HepG2 (cell line): Measurements from ENCODE around the gene RUVBL2. TPM values are rescaled to one million over a fixed set of nuclear protein-coding genes. Genes with fewer than 3 reads are reported as not detected.
A peak's percentile ranks its signal among the peaks of the same experiment; 100 is the strongest.

Source experiments
- BCL6 ChIP-seq: IDR thresholded peaks from 2 replicates; pipeline ENCODE4 v1.6.1; 2016; ENCODE audit warnings: missing genetic modification reagents, missing compliant biosample characterization
- ELF4 ChIP-seq: sonication (generic); formaldehyde crosslinking; IDR thresholded peaks from 2 replicates; pipeline ENCODE4 v1.5.0; 2020; ENCODE audit warnings: missing genetic modification reagents, mild to moderate bottlenecking, moderate library complexity, borderline replicate concordance
- EP300 ChIP-seq, 3 experiments: sonication (generic) in 1 of 3; formaldehyde crosslinking in 1 of 3; IDR thresholded peaks; 2 replicates each; pipeline versions ENCODE4 v1.5.1 to v1.6.1; 2011 to 2020; ENCODE audit warnings: low read depth in 2 of 3, low read length in 2 of 3, borderline replicate concordance in 1 of 3, improper control_type of control experiment in 1 of 3, mild to moderate bottlenecking in 1 of 3, missing genetic modification reagents in 1 of 3, moderate library complexity in 1 of 3
- HOXA5 ChIP-seq: sonication (generic); formaldehyde crosslinking; IDR thresholded peaks from 2 replicates; pipeline ENCODE4 v1.4.0; 2020; ENCODE audit warnings: missing genetic modification reagents
- NR2C2 ChIP-seq: sonication (generic); formaldehyde crosslinking; IDR thresholded peaks from 2 replicates; pipeline ENCODE4 v1.4.0; 2020; ENCODE audit warnings: missing genetic modification reagents, mild to moderate bottlenecking, moderate library complexity, borderline replicate concordance
- PAXIP1 ChIP-seq: sonication (generic); formaldehyde crosslinking; conservative IDR thresholded peaks from 2 replicates; pipeline ENCODE4 v1.4.0; 2020; ENCODE audit warnings: mild to moderate bottlenecking, missing genetic modification reagents, moderate library complexity
- PHF8 ChIP-seq: sonication (generic); formaldehyde crosslinking; IDR thresholded peaks from 2 replicates; pipeline ENCODE4 v1.5.0; 2020; ENCODE audit warnings: missing genetic modification reagents
- PTBP1 ChIP-seq: fragments of 200-400 bp; formaldehyde crosslinking; IDR thresholded peaks from 2 replicates; pipeline ENCODE4 v1.6.1; 2018; ENCODE audit warnings: low read length, low read depth; ENCODE audit not compliant: poor library complexity, severe bottlenecking
- SP5 ChIP-seq: IDR thresholded peaks from 2 replicates; pipeline ENCODE4 v1.6.1; 2016; ENCODE audit warnings: low read depth, borderline replicate concordance
- TBP ChIP-seq: sonication (generic); formaldehyde crosslinking; IDR thresholded peaks from 2 replicates; pipeline ENCODE4 v1.5.0; 2020; ENCODE audit warnings: missing genetic modification reagents
- TOPORS ChIP-seq: sonication (generic); formaldehyde crosslinking; IDR thresholded peaks from 2 replicates; pipeline ENCODE4 v1.8.0; 2023; ENCODE audit warnings: mild to moderate bottlenecking, missing genetic modification reagents
- YY1 ChIP-seq: IDR thresholded peaks from 2 replicates; pipeline ENCODE4 v1.6.1; 2011; ENCODE audit warnings: low read length, low read depth, moderate library complexity, mild to moderate bottlenecking; ENCODE audit not compliant: insufficient read depth, insufficient replicate concordance
- ZFAT ChIP-seq: sonication (generic); formaldehyde crosslinking; conservative IDR thresholded peaks from 2 replicates; pipeline ENCODE4 v1.8.1; 2023; ENCODE audit warnings: missing genetic modification reagents, inconsistent platforms
- ZFX ChIP-seq: sonication (generic); formaldehyde crosslinking; IDR thresholded peaks from 2 replicates; pipeline ENCODE4 v1.4.0; 2020; ENCODE audit warnings: mild to moderate bottlenecking, low read depth, missing genetic modification reagents, moderate library complexity
- ZIK1 ChIP-seq: sonication (generic); formaldehyde crosslinking; IDR thresholded peaks from 2 replicates; pipeline ENCODE4 v1.5.0; 2020; ENCODE audit warnings: mild to moderate bottlenecking, low read depth, missing genetic modification reagents, borderline replicate concordance
- ZNF605 ChIP-seq: sonication (generic); formaldehyde crosslinking; IDR thresholded peaks from 2 replicates; pipeline ENCODE4 v1.8.0; 2022; ENCODE audit warnings: mild to moderate bottlenecking, missing genetic modification reagents
- ZNF766 ChIP-seq: sonication (generic); formaldehyde crosslinking; IDR thresholded peaks from 2 replicates; pipeline ENCODE4 v1.5.0; 2020; ENCODE audit warnings: missing genetic modification reagents, borderline replicate concordance
- polyA plus RNA-seq, 8 experiments: library from polyadenylated mRNA; depleted of rRNA in 3 of 8; stranded (reverse) in 7 of 8; unstranded in 1 of 8; fragments of >200 nt; fragmentation: Illumina TruSeq in 4 of 8; extraction: Trizol in 4 of 8; gene quantifications; 2 replicates each; pipeline versions ENCODE4 v1.2.1 to v1.2.3, GENCODE V29; 2011 to 2016; ENCODE audit warnings: low read depth in 4 of 8, missing spikeins in 1 of 8, mixed read lengths in 1 of 8; ENCODE audit not compliant: insufficient read depth in 1 of 8
- total RNA-seq, 5 experiments: library from RNA; depleted of rRNA; stranded (reverse); fragments of >200 nt; fragmentation: Illumina TruSeq; extraction: Trizol; gene quantifications; 2 replicates each; pipeline ENCODE4 v1.2.3, GENCODE V29; 2016; ENCODE audit warnings: low read depth in 1 of 5
- TF ChIP-seq, protein P1 (sequence below): IDR thresholded peaks from 2 replicates; pipeline ENCODE4 v1.6.1; 2016; ENCODE audit warnings: missing genetic modification reagents, missing compliant biosample characterization
- TF ChIP-seq, protein P2 (sequence below): sonication (generic); formaldehyde crosslinking; IDR thresholded peaks from 2 replicates; pipeline ENCODE4 v1.9.0; 2021; ENCODE audit warnings: missing genetic modification reagents, borderline replicate concordance
- TF ChIP-seq, protein P3 (sequence below): sonication (generic); formaldehyde crosslinking; IDR thresholded peaks from 2 replicates; pipeline ENCODE4 v1.5.0; 2020; ENCODE audit warnings: missing genetic modification reagents

RUVBL2 gene
- total and polyA plus RNA-seq, 2 of the 13 experiments (the other 11 are each of a cell fraction or from before 2014, with no cell fraction given): 120 to 122 TPM

DNA sequence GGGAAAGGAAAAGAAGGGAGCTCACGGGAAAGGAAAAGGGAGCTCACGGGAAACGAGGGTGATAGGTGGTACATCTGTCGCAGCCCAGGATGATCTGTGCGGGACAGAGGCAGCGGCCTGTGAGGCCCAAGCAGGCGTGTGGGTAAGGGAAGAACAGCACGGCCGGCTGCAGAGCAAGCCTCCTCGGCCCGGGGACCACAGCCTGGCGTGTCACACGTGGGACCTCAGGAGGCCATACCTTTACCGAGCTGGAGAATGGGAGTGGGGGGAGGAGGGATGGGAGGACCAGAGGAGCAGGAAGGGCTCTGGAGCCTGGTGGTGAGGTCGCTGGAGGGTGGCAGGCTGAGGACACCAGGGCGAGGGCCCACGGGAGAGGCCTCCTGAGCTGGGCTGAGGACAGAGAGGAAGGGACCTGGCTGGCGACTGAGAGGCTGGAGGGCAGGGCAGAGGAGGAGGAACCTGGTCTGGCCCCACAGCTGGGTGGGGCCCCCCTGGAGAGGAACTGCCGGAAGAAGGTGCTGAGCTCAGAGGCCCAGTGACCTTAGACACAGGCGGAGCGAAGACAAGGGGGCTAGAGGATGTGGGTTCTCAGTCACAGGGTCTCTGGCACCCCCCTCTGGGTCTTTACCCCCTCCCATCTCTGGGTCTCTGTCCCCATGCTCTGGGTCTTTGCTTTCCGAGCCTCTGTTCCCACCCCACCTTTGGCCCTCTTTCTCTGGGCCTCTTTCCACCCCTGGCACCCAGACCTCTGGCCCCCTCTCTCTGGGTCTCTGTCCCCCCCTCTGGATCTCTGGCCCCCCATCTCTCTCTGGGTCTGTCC is 31.4 kb upstream of the RUVBL2 start (continued):
- TF ChIP-seq, protein P1, sequence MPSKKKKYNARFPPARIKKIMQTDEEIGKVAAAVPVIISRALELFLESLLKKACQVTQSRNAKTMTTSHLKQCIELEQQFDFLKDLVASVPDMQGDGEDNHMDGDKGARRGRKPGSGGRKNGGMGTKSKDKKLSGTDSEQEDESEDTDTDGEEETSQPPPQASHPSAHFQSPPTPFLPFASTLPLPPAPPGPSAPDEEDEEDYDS: peak; percentile 82
- TF ChIP-seq ELF4 (CRISPR knock-in tag) (0 out of 2 replicates have a peak, but pooled peaks have one; percentile 64), ZIK1 (CRISPR knock-in tag) (0 out of 2 replicates have a peak, but pooled peaks have one; percentile 62), PTBP1 (peak; percentile 80), ZNF766 (no peak; the same call in 1 of the 2 replicates), NR2C2 (CRISPR knock-in tag) (peak; percentile 38), TOPORS (CRISPR knock-in tag) (peak; percentile 88), HOXA5 (CRISPR knock-in tag) (peak; percentile 86), EP300 (IDR thresholded peaks at IDR 0.05; ENCODE audit: low read depth in 2 of 2, low read length in 2 of 2) (peak in 1 of 2 experiments; percentile 46; a peak in 2 of 4 replicates), EP300 (CRISPR knock-in tag; IDR thresholded peaks at IDR 0.05; ENCODE audit: borderline replicate concordance) (no peak; the same call in none of the 2 replicates), ZFX (CRISPR knock-in tag) (peak; percentile 92), ZFAT (CRISPR knock-in tag) (no peak), SP5 (CRISPR knock-in tag) (peak; percentile 77), TBP (CRISPR knock-in tag) (no peak), PHF8 (CRISPR knock-in tag) (peak; percentile 64), ZNF605 (peak; percentile 91; the same call in 1 of the 2 replicates), PAXIP1 (CRISPR knock-in tag) (peak; percentile 70), YY1 (no peak), BCL6 (peak; percentile 33; the same call in 1 of the 2 replicates)
- TF ChIP-seq, protein P2, sequence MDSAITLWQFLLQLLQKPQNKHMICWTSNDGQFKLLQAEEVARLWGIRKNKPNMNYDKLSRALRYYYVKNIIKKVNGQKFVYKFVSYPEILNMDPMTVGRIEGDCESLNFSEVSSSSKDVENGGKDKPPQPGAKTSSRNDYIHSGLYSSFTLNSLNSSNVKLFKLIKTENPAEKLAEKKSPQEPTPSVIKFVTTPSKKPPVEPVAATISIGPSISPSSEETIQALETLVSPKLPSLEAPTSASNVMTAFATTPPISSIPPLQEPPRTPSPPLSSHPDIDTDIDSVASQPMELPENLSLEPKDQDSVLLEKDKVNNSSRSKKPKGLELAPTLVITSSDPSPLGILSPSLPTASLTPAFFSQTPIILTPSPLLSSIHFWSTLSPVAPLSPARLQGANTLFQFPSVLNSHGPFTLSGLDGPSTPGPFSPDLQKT: no peak
- TF ChIP-seq, protein P3, sequence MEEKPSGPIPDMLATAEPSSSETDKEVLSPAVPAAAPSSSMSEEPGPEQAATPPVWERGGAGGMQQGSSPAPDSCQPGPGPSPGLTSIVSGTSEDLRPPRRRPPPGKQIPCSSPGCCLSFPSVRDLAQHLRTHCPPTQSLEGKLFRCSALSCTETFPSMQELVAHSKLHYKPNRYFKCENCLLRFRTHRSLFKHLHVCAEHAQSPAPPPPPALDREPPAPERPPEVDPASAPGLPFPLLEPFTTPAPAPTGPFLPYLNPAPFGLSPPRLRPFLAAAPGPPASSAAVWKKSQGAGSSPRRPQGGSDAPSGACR (CRISPR knock-in tag): peak; percentile 71; the same call in 1 of the 2 replicates
